ENCODE measurements around the gene GPANK1. TPM values are rescaled to one million over a fixed set of nuclear protein-coding genes. Genes with fewer than 3 reads are reported as not detected.

GPANK1 gene
- total and polyA plus RNA-seq, 9 of the 15 experiments (the other 6 are each of a cell fraction or from before 2014, with no cell fraction given): 32.2 to 111 (median 46.3) TPM

- TF ChIP-seq, protein P1, sequence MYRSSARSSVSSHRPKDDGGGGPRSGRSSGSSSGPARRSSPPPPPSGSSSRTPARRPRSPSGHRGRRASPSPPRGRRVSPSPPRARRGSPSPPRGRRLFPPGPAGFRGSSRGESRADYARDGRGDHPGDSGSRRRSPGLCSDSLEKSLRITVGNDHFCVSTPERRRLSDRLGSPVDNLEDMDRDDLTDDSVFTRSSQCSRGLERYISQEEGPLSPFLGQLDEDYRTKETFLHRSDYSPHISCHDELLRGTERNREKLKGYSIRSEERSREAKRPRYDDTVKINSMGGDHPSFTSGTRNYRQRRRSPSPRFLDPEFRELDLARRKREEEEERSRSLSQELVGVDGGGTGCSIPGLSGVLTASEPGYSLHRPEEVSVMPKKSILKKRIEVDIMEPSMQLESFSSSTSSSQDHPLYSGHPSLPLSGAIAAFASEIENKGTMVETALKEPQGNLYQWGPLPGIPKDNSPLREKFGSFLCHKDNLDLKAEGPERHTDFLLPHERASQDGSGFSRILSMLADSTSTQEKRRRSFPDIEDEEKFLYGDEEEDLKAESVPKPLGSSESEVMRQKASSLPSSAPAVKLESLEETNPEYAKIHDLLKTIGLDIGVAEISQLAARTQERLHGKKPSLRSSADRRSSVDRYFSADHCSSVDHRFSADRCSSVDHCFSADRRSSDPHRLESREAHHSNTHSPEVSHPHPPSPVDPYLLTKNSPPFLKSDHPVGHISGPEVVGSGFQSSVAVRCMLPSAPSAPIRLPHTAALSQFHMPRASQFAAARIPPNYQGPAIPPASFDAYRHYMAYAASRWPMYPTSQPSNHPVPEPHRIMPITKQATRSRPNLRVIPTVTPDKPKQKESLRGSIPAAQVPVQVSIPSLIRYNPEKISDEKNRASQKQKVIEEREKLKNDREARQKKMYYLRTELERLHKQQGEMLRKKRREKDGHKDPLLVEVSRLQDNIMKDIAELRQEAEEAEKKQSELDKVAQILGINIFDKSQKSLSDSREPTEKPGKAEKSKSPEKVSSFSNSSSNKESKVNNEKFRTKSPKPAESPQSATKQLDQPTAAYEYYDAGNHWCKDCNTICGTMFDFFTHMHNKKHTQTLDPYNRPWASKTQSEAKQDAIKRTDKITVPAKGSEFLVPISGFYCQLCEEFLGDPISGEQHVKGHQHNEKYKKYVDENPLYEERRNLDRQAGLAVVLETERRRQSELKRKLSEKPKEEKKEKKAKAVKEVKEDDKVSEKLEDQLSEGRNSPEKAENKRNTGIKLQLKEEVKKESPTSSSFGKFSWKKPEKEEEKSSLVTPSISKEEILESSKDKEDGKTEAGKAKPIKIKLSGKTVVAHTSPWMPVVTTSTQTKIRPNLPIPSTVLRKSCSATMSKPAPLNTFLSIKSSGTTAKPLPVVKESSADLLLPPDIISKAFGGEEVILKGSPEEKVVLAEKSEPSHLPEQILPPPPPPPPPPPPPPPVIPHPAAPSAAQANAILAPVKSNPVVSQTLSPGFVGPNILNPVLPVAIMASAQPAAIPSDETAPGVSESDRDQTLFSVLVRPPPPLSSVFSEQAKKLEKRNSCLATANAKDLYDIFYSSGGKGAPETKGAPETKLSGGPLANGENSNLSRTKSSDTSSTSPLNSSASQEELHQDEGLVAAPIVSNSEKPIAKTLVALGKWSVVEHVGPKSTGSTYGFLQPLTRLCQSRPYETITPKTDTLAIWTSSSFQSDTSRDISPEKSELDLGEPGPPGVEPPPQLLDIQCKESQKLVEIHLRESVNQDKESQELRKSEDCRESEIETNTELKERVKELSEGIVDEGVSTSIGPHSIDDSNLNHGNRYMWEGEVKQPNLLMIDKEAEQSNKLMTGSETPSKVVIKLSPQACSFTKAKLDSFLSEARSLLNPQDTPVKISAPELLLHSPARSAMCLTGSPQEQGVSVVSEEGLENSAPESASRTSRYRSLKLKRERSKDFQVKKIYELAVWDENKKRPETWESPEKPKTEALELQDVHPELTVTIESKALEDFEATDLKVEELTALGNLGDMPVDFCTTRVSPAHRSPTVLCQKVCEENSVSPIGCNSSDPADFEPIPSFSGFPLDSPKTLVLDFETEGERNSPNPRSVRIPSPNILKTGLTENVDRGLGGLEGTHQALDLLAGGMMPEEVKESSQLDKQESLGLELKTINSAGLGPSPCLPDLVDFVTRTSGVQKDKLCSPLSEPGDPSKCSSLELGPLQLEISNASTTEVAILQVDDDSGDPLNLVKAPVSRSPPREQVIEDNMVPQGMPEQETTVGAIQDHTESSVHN (IDR thresholded peaks at IDR 0.05; ENCODE audit: borderline replicate concordance in 1 of 2, low read depth in 1 of 2): no peak
- TF ChIP-seq NEUROD1 (IDR thresholded peaks at IDR 0.05; ENCODE audit: borderline replicate concordance, low read depth, low read length, partially characterized antibody) (no peak), HCFC1 (IDR thresholded peaks at IDR 0.05; ENCODE audit: low read depth, low read length) (peak; percentile 22; the same call in 1 of the 2 replicates), ZNF436 (CRISPR knock-in tag; IDR thresholded peaks at IDR 0.05) (no peak; the same call in 1 of the 2 replicates), ZNF3 (CRISPR knock-in tag; IDR thresholded peaks at IDR 0.05) (no peak), HEY1 (CRISPR knock-in tag; IDR thresholded peaks at IDR 0.05; ENCODE audit: borderline replicate concordance) (no peak), GABPA (tag; conservative IDR thresholded peaks at IDR 0.05; ENCODE audit: low read depth) (no peak), MYNN (IDR thresholded peaks at IDR 0.05) (no peak; the same call in 1 of the 2 replicates), MYNN (CRISPR knock-in tag; IDR thresholded peaks at IDR 0.05) (no peak), MAFG (tag; conservative IDR thresholded peaks at IDR 0.05) (no peak), ZNF699 (CRISPR knock-in tag; IDR thresholded peaks at IDR 0.05; ENCODE audit: insufficient replicate concordance) (no peak)
- TF ChIP-seq, protein P2, sequence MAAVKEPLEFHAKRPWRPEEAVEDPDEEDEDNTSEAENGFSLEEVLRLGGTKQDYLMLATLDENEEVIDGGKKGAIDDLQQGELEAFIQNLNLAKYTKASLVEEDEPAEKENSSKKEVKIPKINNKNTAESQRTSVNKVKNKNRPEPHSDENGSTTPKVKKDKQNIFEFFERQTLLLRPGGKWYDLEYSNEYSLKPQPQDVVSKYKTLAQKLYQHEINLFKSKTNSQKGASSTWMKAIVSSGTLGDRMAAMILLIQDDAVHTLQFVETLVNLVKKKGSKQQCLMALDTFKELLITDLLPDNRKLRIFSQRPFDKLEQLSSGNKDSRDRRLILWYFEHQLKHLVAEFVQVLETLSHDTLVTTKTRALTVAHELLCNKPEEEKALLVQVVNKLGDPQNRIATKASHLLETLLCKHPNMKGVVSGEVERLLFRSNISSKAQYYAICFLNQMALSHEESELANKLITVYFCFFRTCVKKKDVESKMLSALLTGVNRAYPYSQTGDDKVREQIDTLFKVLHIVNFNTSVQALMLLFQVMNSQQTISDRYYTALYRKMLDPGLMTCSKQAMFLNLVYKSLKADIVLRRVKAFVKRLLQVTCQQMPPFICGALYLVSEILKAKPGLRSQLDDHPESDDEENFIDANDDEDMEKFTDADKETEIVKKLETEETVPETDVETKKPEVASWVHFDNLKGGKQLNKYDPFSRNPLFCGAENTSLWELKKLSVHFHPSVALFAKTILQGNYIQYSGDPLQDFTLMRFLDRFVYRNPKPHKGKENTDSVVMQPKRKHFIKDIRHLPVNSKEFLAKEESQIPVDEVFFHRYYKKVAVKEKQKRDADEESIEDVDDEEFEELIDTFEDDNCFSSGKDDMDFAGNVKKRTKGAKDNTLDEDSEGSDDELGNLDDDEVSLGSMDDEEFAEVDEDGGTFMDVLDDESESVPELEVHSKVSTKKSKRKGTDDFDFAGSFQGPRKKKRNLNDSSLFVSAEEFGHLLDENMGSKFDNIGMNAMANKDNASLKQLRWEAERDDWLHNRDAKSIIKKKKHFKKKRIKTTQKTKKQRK (IDR thresholded peaks at IDR 0.05; ENCODE audit: borderline replicate concordance, low read depth, low read length): no peak
- TF ChIP-seq, protein P3, sequence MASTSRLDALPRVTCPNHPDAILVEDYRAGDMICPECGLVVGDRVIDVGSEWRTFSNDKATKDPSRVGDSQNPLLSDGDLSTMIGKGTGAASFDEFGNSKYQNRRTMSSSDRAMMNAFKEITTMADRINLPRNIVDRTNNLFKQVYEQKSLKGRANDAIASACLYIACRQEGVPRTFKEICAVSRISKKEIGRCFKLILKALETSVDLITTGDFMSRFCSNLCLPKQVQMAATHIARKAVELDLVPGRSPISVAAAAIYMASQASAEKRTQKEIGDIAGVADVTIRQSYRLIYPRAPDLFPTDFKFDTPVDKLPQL (IDR thresholded peaks at IDR 0.05; ENCODE audit: extremely low read depth, insufficient read length): no peak
Observed at GRCh38 chr6:31659649-31660380, 5.0 kb downstream of the GPANK1 start (continued).
